ENCODE data around the gene WTAP.

Gene WTAP

DNA sequence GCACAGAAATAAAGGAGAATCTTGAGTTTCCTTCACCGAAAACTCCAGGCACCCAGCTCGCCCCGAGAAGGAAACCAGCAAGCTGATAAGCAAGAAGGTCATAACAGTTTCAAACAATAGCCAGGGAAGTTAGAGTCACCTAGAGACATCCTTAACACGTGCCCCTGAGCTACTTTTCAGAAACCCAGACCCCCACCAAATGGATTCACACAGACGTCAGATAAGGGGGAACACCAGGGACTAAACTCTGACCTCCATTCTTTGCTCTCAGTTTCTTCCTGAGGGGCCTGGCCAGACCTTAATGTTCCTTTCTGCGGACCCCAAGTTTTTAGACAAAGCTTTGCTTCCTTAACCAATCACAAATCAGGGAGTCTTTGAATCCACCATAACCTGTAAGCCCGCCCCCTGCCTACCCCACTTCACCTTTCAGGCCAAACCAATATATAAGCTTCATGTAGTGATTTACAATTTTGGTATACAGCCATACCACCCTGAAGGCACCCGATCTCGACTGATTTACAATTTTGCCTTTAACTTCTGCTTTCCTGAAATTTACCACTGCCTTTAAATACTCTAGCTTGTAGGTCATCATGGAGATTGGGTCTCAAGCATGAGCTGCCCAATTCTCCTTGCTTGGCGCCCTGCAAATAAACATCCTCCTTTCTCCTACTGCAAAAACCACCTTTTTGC, 46.0 kb upstream of the WTAP start:
- TF ChIP-seq, protein P1, sequence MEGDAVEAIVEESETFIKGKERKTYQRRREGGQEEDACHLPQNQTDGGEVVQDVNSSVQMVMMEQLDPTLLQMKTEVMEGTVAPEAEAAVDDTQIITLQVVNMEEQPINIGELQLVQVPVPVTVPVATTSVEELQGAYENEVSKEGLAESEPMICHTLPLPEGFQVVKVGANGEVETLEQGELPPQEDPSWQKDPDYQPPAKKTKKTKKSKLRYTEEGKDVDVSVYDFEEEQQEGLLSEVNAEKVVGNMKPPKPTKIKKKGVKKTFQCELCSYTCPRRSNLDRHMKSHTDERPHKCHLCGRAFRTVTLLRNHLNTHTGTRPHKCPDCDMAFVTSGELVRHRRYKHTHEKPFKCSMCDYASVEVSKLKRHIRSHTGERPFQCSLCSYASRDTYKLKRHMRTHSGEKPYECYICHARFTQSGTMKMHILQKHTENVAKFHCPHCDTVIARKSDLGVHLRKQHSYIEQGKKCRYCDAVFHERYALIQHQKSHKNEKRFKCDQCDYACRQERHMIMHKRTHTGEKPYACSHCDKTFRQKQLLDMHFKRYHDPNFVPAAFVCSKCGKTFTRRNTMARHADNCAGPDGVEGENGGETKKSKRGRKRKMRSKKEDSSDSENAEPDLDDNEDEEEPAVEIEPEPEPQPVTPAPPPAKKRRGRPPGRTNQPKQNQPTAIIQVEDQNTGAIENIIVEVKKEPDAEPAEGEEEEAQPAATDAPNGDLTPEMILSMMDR (IDR thresholded peaks at IDR 0.05; ENCODE audit: low read depth, low read length, missing control alignments): no peak
- no peak overlapping the region for H3K27ac ChIP-seq
- H3K4me3 ChIP-seq (ENCODE audit: low read depth, low read length): no peak overlapping the region
- in situ Hi-C loops (cut with HindIII; ENCODE audit: low pct_ligation_motif_present, low sequenced_read_pairs): no loop called here
- peaks cover 12% of the 10 kb centered on the region for H3K36me3 ChIP-seq (replicated peaks)
- no peaks in the 10 kb centered on the region for H3K27me3 ChIP-seq (replicated peaks)
- no peak for DNase-seq

- H3K36me3 ChIP-seq (replicated peaks): peaks cover 15% of the 10 kb centered on the region
- no peak for DNase-seq
- no peak overlapping the region for H3K4me3 ChIP-seq (ENCODE audit: low read depth, low read length)
- TF ChIP-seq, protein P1 (IDR thresholded peaks at IDR 0.05; ENCODE audit: low read depth, low read length, missing control alignments): no peak
- no peak overlapping the region for H3K27ac ChIP-seq
- no peaks in the 10 kb centered on the region for H3K27me3 ChIP-seq (replicated peaks)
- in situ Hi-C loops (cut with HindIII; ENCODE audit: low pct_ligation_motif_present, low sequenced_read_pairs): no loop called here
Observed at GRCh38 chr6:159682295-159682694, 45.0 kb upstream of the WTAP start.

GRCh38 chr6:159682810-159683209, 44.5 kb upstream of the WTAP start:
- in situ Hi-C loops (cut with HindIII; ENCODE audit: low pct_ligation_motif_present, low sequenced_read_pairs): no loop called here
- peaks cover 20% of the 10 kb centered on the region for H3K36me3 ChIP-seq (replicated peaks)
- DNase-seq: no peak
- TF ChIP-seq, protein P1 (IDR thresholded peaks at IDR 0.05; ENCODE audit: low read depth, low read length, missing control alignments): no peak
- no peak overlapping the region for H3K4me3 ChIP-seq (ENCODE audit: low read depth, low read length)
- no peaks in the 10 kb centered on the region for H3K27me3 ChIP-seq (replicated peaks)
- no peak overlapping the region for H3K27ac ChIP-seq

DNA sequence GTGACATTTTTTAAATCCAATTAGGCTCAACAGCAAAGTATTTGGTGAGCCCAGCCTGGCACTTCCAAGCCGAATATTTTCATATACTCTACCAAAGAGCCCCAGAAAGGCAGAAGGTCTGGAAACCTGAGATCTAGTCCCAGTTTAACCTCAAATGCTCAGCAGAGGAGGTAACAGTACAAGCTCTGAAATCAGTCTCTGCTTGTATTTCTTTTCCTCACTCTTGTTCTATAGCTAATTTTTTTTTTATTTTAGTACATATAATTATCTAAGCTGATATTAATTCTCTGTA, 43.3 kb upstream of the WTAP start:
- H3K27me3 ChIP-seq (replicated peaks): no peaks in the 10 kb centered on the region
- H3K36me3 ChIP-seq (replicated peaks): peaks cover 23% of the 10 kb centered on the region
- H3K27ac ChIP-seq: no peak overlapping the region
- DNase-seq: no peak
- no peak overlapping the region for H3K4me3 ChIP-seq (ENCODE audit: low read depth, low read length)
- TF ChIP-seq, protein P1 (IDR thresholded peaks at IDR 0.05; ENCODE audit: low read depth, low read length, missing control alignments): no peak
- in situ Hi-C loops (cut with HindIII; ENCODE audit: low pct_ligation_motif_present, low sequenced_read_pairs): no loop called here

DNA sequence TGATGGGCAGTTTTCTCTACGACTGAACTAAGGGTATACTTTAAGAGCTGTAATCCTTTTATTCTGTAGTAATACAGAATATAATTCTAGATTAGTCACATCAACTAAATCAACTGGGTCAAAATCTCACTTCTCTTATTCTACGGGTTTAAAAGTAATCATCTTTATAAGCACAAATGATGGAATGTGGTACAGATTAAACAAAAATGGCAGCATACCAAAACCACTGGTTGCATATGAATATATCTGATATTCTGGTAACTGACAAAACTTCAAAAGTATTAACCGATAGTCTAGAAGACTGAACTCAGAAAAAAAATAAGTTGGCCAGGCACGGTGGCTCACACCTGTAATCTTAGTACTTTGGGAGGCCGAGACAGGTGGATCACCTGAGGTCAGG, 41.3 kb upstream of the WTAP start:
- in situ Hi-C loops (cut with HindIII; ENCODE audit: low pct_ligation_motif_present, low sequenced_read_pairs): no loop called here
- no peaks in the 10 kb centered on the region for H3K27me3 ChIP-seq (replicated peaks)
- no peak overlapping the region for H3K4me3 ChIP-seq (ENCODE audit: low read depth, low read length)
- no peak overlapping the region for H3K27ac ChIP-seq
- DNase-seq: no peak
- H3K36me3 ChIP-seq (replicated peaks): peaks cover 24% of the 10 kb centered on the region
- TF ChIP-seq, protein P1 (IDR thresholded peaks at IDR 0.05; ENCODE audit: low read depth, low read length, missing control alignments): no peak

GRCh38 chr6:159686703-159687102, 40.6 kb upstream of the WTAP start:
- Histone ChIP-seq H3K27me3 (replicated peaks) (no peaks in the 10 kb centered on the region), H3K4me3 (ENCODE audit: low read depth, low read length) (no peak overlapping the region), H3K27ac (no peak overlapping the region), H3K36me3 (replicated peaks) (peaks cover 24% of the 10 kb centered on the region)
- no peak for DNase-seq
- TF ChIP-seq, protein P1 (IDR thresholded peaks at IDR 0.05; ENCODE audit: low read depth, low read length, missing control alignments): no peak
- in situ Hi-C loops (cut with HindIII; ENCODE audit: low pct_ligation_motif_present, low sequenced_read_pairs): no loop called here
